ENCODE results near the gene NAA80.

DNA sequence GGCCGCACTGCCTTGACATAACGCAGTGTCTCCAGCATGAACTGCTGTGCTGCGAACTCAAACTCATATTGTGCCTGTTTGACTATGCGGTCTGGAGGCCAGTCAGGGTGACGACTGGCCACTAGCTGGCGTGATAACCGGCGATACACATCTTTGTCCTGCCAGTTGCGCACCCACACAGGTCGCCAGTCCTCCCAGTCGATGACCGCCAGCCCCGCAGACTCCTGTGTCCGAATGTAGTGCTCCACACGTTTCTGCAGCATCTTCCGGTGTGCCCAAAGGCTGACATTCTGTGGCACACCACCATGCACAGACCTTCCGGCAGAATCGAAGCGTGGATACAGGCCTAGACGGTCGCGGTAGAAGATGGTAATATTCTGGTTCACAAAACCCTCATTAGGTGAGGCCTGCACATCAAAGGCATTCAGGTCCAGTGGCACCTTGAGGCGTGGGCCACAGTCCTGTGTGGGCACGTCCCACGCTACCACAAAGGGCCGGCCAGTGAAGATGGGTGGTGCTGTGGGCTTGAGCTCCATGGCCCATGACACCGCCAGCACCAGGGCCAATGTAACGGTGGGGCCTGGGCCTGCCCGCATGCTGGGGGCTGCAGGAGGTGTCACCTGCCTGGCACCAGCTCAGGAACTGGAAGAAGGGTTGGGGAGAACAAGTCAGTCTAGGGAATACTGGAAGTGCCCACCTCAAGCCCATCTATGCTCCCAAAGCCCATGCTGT lies 20.9 kb upstream of the NAA80 start:
- TF ChIP-seq, protein P1, sequence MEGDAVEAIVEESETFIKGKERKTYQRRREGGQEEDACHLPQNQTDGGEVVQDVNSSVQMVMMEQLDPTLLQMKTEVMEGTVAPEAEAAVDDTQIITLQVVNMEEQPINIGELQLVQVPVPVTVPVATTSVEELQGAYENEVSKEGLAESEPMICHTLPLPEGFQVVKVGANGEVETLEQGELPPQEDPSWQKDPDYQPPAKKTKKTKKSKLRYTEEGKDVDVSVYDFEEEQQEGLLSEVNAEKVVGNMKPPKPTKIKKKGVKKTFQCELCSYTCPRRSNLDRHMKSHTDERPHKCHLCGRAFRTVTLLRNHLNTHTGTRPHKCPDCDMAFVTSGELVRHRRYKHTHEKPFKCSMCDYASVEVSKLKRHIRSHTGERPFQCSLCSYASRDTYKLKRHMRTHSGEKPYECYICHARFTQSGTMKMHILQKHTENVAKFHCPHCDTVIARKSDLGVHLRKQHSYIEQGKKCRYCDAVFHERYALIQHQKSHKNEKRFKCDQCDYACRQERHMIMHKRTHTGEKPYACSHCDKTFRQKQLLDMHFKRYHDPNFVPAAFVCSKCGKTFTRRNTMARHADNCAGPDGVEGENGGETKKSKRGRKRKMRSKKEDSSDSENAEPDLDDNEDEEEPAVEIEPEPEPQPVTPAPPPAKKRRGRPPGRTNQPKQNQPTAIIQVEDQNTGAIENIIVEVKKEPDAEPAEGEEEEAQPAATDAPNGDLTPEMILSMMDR (IDR thresholded peaks at IDR 0.05): no peak
- no peak for TF ChIP-seq POLR2A (IDR thresholded peaks at IDR 0.05; ENCODE audit: low read length)
- TF ChIP-seq, protein P2, sequence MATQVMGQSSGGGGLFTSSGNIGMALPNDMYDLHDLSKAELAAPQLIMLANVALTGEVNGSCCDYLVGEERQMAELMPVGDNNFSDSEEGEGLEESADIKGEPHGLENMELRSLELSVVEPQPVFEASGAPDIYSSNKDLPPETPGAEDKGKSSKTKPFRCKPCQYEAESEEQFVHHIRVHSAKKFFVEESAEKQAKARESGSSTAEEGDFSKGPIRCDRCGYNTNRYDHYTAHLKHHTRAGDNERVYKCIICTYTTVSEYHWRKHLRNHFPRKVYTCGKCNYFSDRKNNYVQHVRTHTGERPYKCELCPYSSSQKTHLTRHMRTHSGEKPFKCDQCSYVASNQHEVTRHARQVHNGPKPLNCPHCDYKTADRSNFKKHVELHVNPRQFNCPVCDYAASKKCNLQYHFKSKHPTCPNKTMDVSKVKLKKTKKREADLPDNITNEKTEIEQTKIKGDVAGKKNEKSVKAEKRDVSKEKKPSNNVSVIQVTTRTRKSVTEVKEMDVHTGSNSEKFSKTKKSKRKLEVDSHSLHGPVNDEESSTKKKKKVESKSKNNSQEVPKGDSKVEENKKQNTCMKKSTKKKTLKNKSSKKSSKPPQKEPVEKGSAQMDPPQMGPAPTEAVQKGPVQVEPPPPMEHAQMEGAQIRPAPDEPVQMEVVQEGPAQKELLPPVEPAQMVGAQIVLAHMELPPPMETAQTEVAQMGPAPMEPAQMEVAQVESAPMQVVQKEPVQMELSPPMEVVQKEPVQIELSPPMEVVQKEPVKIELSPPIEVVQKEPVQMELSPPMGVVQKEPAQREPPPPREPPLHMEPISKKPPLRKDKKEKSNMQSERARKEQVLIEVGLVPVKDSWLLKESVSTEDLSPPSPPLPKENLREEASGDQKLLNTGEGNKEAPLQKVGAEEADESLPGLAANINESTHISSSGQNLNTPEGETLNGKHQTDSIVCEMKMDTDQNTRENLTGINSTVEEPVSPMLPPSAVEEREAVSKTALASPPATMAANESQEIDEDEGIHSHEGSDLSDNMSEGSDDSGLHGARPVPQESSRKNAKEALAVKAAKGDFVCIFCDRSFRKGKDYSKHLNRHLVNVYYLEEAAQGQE (IDR thresholded peaks at IDR 0.05): no peak
- TF ChIP-seq, protein P3, sequence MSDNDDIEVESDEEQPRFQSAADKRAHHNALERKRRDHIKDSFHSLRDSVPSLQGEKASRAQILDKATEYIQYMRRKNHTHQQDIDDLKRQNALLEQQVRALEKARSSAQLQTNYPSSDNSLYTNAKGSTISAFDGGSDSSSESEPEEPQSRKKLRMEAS (IDR thresholded peaks at IDR 0.05): no peak
- TF ChIP-seq ZSCAN20 (CRISPR knock-in tag; IDR thresholded peaks at IDR 0.05): no peak
- no peak for TF ChIP-seq RNF2 (IDR thresholded peaks at IDR 0.05; ENCODE audit: borderline replicate concordance, low read depth)

All from A549 (cell line).